ENCODE data around the gene THAP3. TPM values are rescaled to one million over a fixed set of nuclear protein-coding genes. Genes with fewer than 3 reads are reported as not detected.

The THAP3 gene
- total and polyA plus RNA-seq, 9 of the 15 experiments (the other 6 are each of a cell fraction or from before 2014, with no cell fraction given) = 1.9 to 31.2 (median 18.2) TPM

DNA sequence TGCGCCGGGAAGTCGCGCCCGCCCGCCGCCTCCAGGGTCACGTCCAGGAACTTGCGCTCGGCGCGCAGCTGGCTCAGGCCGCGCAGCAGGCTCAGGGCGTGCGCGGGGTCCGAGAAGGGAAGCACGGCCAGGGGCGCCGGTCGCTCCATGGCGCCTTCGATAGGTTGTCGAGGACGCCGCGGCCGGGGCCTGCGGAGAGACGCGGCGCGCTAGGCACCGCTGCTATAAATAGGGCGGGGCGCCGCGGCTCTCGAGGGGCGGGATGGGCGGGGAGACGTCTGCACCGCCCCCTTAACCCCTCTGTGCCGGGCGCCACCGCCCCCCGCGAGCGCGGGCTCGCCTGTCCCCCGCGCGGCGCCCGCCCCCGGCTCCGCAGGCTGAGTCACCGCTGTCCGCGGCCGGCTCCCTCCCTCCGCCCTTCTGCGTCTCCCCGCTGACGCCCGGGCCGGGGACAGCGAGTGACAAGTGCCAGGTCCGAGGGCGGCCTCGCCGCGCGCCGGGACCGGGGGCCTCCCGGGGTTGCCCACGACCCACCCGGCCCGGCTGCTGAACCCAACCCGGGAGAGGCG lies 21.9 kb upstream of the THAP3 start, which contains the start of gene KLHL21 (continued):
- TF ChIP-seq, protein P1, sequence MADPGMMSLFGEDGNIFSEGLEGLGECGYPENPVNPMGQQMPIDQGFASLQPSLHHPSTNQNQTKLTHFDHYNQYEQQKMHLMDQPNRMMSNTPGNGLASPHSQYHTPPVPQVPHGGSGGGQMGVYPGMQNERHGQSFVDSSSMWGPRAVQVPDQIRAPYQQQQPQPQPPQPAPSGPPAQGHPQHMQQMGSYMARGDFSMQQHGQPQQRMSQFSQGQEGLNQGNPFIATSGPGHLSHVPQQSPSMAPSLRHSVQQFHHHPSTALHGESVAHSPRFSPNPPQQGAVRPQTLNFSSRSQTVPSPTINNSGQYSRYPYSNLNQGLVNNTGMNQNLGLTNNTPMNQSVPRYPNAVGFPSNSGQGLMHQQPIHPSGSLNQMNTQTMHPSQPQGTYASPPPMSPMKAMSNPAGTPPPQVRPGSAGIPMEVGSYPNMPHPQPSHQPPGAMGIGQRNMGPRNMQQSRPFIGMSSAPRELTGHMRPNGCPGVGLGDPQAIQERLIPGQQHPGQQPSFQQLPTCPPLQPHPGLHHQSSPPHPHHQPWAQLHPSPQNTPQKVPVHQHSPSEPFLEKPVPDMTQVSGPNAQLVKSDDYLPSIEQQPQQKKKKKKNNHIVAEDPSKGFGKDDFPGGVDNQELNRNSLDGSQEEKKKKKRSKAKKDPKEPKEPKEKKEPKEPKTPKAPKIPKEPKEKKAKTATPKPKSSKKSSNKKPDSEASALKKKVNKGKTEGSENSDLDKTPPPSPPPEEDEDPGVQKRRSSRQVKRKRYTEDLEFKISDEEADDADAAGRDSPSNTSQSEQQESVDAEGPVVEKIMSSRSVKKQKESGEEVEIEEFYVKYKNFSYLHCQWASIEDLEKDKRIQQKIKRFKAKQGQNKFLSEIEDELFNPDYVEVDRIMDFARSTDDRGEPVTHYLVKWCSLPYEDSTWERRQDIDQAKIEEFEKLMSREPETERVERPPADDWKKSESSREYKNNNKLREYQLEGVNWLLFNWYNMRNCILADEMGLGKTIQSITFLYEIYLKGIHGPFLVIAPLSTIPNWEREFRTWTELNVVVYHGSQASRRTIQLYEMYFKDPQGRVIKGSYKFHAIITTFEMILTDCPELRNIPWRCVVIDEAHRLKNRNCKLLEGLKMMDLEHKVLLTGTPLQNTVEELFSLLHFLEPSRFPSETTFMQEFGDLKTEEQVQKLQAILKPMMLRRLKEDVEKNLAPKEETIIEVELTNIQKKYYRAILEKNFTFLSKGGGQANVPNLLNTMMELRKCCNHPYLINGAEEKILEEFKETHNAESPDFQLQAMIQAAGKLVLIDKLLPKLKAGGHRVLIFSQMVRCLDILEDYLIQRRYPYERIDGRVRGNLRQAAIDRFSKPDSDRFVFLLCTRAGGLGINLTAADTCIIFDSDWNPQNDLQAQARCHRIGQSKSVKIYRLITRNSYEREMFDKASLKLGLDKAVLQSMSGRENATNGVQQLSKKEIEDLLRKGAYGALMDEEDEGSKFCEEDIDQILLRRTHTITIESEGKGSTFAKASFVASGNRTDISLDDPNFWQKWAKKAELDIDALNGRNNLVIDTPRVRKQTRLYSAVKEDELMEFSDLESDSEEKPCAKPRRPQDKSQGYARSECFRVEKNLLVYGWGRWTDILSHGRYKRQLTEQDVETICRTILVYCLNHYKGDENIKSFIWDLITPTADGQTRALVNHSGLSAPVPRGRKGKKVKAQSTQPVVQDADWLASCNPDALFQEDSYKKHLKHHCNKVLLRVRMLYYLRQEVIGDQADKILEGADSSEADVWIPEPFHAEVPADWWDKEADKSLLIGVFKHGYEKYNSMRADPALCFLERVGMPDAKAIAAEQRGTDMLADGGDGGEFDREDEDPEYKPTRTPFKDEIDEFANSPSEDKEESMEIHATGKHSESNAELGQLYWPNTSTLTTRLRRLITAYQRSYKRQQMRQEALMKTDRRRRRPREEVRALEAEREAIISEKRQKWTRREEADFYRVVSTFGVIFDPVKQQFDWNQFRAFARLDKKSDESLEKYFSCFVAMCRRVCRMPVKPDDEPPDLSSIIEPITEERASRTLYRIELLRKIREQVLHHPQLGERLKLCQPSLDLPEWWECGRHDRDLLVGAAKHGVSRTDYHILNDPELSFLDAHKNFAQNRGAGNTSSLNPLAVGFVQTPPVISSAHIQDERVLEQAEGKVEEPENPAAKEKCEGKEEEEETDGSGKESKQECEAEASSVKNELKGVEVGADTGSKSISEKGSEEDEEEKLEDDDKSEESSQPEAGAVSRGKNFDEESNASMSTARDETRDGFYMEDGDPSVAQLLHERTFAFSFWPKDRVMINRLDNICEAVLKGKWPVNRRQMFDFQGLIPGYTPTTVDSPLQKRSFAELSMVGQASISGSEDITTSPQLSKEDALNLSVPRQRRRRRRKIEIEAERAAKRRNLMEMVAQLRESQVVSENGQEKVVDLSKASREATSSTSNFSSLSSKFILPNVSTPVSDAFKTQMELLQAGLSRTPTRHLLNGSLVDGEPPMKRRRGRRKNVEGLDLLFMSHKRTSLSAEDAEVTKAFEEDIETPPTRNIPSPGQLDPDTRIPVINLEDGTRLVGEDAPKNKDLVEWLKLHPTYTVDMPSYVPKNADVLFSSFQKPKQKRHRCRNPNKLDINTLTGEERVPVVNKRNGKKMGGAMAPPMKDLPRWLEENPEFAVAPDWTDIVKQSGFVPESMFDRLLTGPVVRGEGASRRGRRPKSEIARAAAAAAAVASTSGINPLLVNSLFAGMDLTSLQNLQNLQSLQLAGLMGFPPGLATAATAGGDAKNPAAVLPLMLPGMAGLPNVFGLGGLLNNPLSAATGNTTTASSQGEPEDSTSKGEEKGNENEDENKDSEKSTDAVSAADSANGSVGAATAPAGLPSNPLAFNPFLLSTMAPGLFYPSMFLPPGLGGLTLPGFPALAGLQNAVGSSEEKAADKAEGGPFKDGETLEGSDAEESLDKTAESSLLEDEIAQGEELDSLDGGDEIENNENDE (IDR thresholded peaks at IDR 0.05; ENCODE audit: low read depth, low read length) = no peak
- peak; percentile 61 for TF ChIP-seq ELF1 (tag; IDR thresholded peaks at IDR 0.05)
- peak; percentile 46 for TF ChIP-seq PHF20 (IDR thresholded peaks at IDR 0.05; ENCODE audit: partially characterized antibody)
- 0 out of 2 replicates have a peak, but pooled peaks have one; percentile 23 for TF ChIP-seq LCOR (CRISPR knock-in tag; IDR thresholded peaks at IDR 0.05)
- peak; percentile 96 for TF ChIP-seq TBP (optimal IDR thresholded peaks at IDR 0.05; ENCODE audit: low read depth, low read length)
- TF ChIP-seq NR3C1 (CRISPR knock-in tag; IDR thresholded peaks at IDR 0.05) = no peak; the same call in 1 of the 2 replicates
- TF ChIP-seq ZNF175 (CRISPR knock-in tag; IDR thresholded peaks at IDR 0.05; ENCODE audit: low read depth) = no peak
- no peak for TF ChIP-seq ZNF444 (CRISPR knock-in tag; IDR thresholded peaks at IDR 0.05)
- peak; percentile 77; the same call in 1 of the 2 replicates for TF ChIP-seq SIN3B (IDR thresholded peaks at IDR 0.05; ENCODE audit: low read depth)
- peak; percentile 7; the same call in 1 of the 2 replicates for TF ChIP-seq ZNF75A (CRISPR knock-in tag; IDR thresholded peaks at IDR 0.05)
- TF ChIP-seq ETS2 (tag; IDR thresholded peaks at IDR 0.05; ENCODE audit: borderline replicate concordance, poor library complexity, severe bottlenecking) = no peak
- peak; percentile 52; the same call in 1 of the 2 replicates for TF ChIP-seq ATF4 (CRISPR knock-in tag; IDR thresholded peaks at IDR 0.05)
- TF ChIP-seq RBM22 (IDR thresholded peaks at IDR 0.05; ENCODE audit: low read depth, low read length, poor library complexity, severe bottlenecking) = peak; percentile 74
- TF ChIP-seq KLF1 (tag; IDR thresholded peaks at IDR 0.05) = no peak
- TF ChIP-seq HNRNPK (IDR thresholded peaks at IDR 0.05; ENCODE audit: low read depth, low read length, poor library complexity, severe bottlenecking) = no peak

All from K562 (cell line).